Large intestine (tissue), 3 donors: ENCODE results near the gene HSP90AB1. TPM values are rescaled to one million over a fixed set of nuclear protein-coding genes. Genes with fewer than 3 reads are reported as not detected.

ENCODE experiments used
- DNase-seq, 2 donors: peaks; one replicate each; pipeline versions ENCODE4 v3.0.0 to v3.0.0-alpha.2; 2013
- H3K27ac ChIP-seq: one replicate; pipeline ENCODE4 v1.5.1; 2013; ENCODE audit warnings: low read length
- H3K27me3 ChIP-seq: 2 replicates; pipeline ENCODE4 v1.6.1; 2013; ENCODE audit warnings: low read length; ENCODE audit not compliant: control insufficient read depth, insufficient read depth
- H3K36me3 ChIP-seq: 2 replicates; pipeline ENCODE4 v1.6.1; 2013; ENCODE audit warnings: low read length; ENCODE audit not compliant: control insufficient read depth, insufficient read depth
- H3K4me1 ChIP-seq: one replicate; pipeline ENCODE4 v1.6.1; 2013; ENCODE audit warnings: low read length; ENCODE audit not compliant: control insufficient read depth, insufficient read depth
- H3K4me3 ChIP-seq: one replicate; pipeline ENCODE4 v1.5.1; 2013; ENCODE audit warnings: low read length
- H3K9me3 ChIP-seq: one replicate; pipeline ENCODE4 v1.6.1; 2013; ENCODE audit warnings: mild to moderate bottlenecking, low read depth, low read length, moderate library complexity; ENCODE audit not compliant: control insufficient read depth
- WGBS: methylation state at CpG from one replicate; pipeline ENCODE4 v1.1.5; 2013; ENCODE audit warnings: low lambda C conversion rate; ENCODE audit not compliant: insufficient coverage; 5-methylcytosine and 5-hydroxymethylcytosine counted together
- polyA plus RNA-seq: library from polyadenylated mRNA; unstranded; fragments of 120-200 nt; gene quantifications from one replicate; pipeline ENCODE4 v1.2.1, GENCODE V29; 2013

Gene HSP90AB1
- polyA plus RNA-seq, 1 donor = 830 TPM

- no CpG with 5 or more reads among the region's 6 CpGs for WGBS
- DNase-seq = no peak
- Histone ChIP-seq H3K9me3 (no peaks in the 10 kb centered on the region), H3K36me3 (no peaks in the 10 kb centered on the region), H3K4me1 (peaks cover 6% of the 10 kb centered on the region), H3K4me3 (no peak overlapping the region), H3K27me3 (no peaks in the 10 kb centered on the region), H3K27ac (no peak overlapping the region)
Observed at GRCh38 chr6:44207966-44208365, 38.9 kb upstream of the HSP90AB1 start.

DNA sequence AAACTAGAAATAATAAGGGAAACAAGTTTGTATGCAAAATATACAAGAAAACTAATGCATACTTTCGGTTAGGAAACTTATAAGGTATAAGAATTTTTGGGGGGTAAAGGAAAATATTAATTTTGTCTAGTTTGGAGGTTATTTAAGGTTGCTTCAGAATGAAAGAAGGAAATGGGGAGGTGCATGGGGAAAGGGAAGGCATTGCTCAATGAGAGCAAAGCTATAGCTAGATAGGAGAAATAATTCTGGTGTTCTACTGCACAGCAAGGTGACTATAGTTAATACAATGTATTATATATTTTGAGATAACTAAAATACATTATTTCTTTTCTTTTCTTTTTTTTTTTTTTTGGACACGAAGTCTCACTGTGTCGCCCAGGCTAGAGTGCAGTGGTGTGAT lies 35.6 kb upstream of the HSP90AB1 start:
- no peaks in the 10 kb centered on the region for H3K27me3 ChIP-seq
- no peaks in the 10 kb centered on the region for H3K4me1 ChIP-seq
- no peak overlapping the region for H3K27ac ChIP-seq
- H3K36me3 ChIP-seq = no peaks in the 10 kb centered on the region
- H3K9me3 ChIP-seq = no peaks in the 10 kb centered on the region
- no peak for DNase-seq
- WGBS = 83% methylated on average over 1 of the region's 3 CpGs
- no peak overlapping the region for H3K4me3 ChIP-seq

DNA sequence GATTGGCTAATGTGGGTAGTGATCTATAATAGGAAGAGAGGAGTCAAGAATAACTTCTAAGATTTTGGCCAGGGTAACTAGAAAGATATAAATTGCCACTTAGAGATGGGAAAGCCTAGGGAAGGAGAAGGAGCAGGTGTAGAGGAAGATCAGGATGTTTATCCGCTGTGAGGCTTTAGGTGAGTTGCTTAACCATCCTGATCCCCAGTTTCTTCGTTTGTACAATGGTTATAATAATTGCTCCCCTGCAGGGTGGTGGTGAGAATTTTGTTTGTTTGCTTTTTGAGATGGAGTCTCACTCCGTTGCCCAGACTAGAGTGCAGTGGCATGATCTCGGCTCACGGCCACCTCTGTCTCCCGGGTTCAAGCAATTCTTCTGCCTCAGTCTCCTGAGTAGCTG lies 32.6 kb upstream of the HSP90AB1 start:
- H3K9me3 ChIP-seq = peaks cover 2% of the 10 kb centered on the region
- H3K27me3 ChIP-seq = no peaks in the 10 kb centered on the region
- no CpG with 5 or more reads among the region's 6 CpGs for WGBS
- peaks cover 21% of the 10 kb centered on the region for H3K4me1 ChIP-seq
- H3K27ac ChIP-seq = no peak overlapping the region
- H3K36me3 ChIP-seq = no peaks in the 10 kb centered on the region
- H3K4me3 ChIP-seq = no peak overlapping the region
- DNase-seq = no peak

- peaks cover 2% of the 10 kb centered on the region for H3K9me3 ChIP-seq
- no peaks in the 10 kb centered on the region for H3K27me3 ChIP-seq
- H3K36me3 ChIP-seq = no peaks in the 10 kb centered on the region
- peaks cover 32% of the 10 kb centered on the region for H3K4me1 ChIP-seq
- no peak within 1 kb of the TSS for H3K27ac ChIP-seq
- DNase-seq = peak in 1 of 2 donors; percentile 47
- no CpG with 5 or more reads among the region's 7 CpGs for WGBS
- no peak within 1 kb of the TSS for H3K4me3 ChIP-seq
Observed at GRCh38 chr6:44216677-44217331, 30.1 kb upstream of the HSP90AB1 start, which contains the start of gene MYMX. Gene MYMX (plus strand): TSS chr6:44216926. CDS start chr6:44217472, 546 bp downstream.

- no peaks in the 10 kb centered on the region for H3K36me3 ChIP-seq
- H3K27me3 ChIP-seq = no peaks in the 10 kb centered on the region
- peaks cover 2% of the 10 kb centered on the region for H3K9me3 ChIP-seq
- DNase-seq = no peak
- WGBS = no CpG with 5 or more reads among the region's 16 CpGs
- no peak overlapping the region for H3K27ac ChIP-seq
- H3K4me3 ChIP-seq = no peak overlapping the region
- H3K4me1 ChIP-seq = peaks cover 34% of the 10 kb centered on the region
Observed at GRCh38 chr6:44217332-44218143, 29.4 kb upstream of the HSP90AB1 start.

- WGBS = no CpG with 5 or more reads among the region's 45 CpGs
- Histone ChIP-seq H3K4me3 (peak overlapping the region; percentile 55), H3K9me3 (peaks cover 2% of the 10 kb centered on the region), H3K4me1 (peaks cover 47% of the 10 kb centered on the region), H3K27me3 (peaks cover 2% of the 10 kb centered on the region), H3K36me3 (no peaks in the 10 kb centered on the region), H3K27ac (peak overlapping the region; percentile 70)
- peak; percentile 79 to 88 for DNase-seq
Observed at GRCh38 chr6:44219053-44219814, 27.7 kb upstream of the HSP90AB1 start.

GRCh38 chr6:44219815-44220784 lies 26.8 kb upstream of the HSP90AB1 start:
- WGBS = no CpG with 5 or more reads among the region's 28 CpGs
- H3K27ac ChIP-seq = peak overlapping the region; percentile 23

GRCh38 chr6:44220913-44221290 lies 26.0 kb upstream of the HSP90AB1 start:
- no peak overlapping the region for H3K4me3 ChIP-seq

More at GRCh38 chr6:44219815-44220784, 26.8 kb upstream of the HSP90AB1 start:
- DNase-seq = no peak
- Histone ChIP-seq H3K9me3 (peaks cover 2% of the 10 kb centered on the region), H3K4me3 (peak overlapping the region; percentile 55), H3K4me1 (peaks cover 54% of the 10 kb centered on the region), H3K27me3 (peaks cover 2% of the 10 kb centered on the region), H3K36me3 (no peaks in the 10 kb centered on the region)

DNA sequence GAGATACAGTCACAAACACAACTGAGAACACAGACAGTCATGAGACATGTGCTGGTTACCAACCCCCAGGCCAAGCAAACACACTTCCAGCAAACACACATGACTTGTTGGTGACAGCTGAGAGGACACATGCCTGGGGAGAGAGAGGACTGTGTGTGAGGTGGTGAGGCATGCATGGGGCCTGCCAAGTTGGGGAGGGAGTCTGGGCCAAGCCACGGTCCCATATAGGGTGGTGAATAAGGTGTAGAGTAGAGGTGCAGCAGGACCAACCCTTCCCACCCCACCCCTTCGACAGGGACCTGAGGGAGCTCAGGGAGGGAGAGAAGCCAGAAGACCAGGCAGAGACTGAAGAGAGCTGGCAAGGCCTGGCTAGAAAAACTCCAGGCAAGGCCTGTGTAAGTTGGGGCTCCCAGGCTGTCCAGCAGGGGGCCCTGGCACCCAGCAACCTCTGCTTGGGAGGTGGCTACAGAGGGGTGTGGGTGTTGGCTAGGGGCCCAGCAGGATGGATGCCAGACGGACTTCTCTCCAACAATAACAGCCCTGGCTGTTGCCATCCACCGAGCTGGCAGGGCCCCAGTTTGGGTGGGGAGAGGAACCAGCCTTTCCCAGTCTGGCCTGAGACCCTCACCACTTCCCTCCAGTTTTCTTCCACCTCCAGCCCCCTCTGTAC lies 25.5 kb upstream of the HSP90AB1 start:
- H3K36me3 ChIP-seq = no peaks in the 10 kb centered on the region
- no peak overlapping the region for H3K4me3 ChIP-seq
- DNase-seq = peak; percentile 78 to 83
- no CpG with 5 or more reads among the region's 4 CpGs for WGBS
- H3K4me1 ChIP-seq = peaks cover 65% of the 10 kb centered on the region
- peak overlapping the region; percentile 42 for H3K27ac ChIP-seq
- peaks cover 2% of the 10 kb centered on the region for H3K27me3 ChIP-seq
- H3K9me3 ChIP-seq = peaks cover 2% of the 10 kb centered on the region

More at GRCh38 chr6:44220913-44221290, 26.0 kb upstream of the HSP90AB1 start:
- H3K27me3 ChIP-seq = peaks cover 2% of the 10 kb centered on the region
- H3K4me1 ChIP-seq = peaks cover 61% of the 10 kb centered on the region
- no peak for DNase-seq
- H3K36me3 ChIP-seq = no peaks in the 10 kb centered on the region
- H3K9me3 ChIP-seq = peaks cover 2% of the 10 kb centered on the region
- no CpG with 5 or more reads among the region's 4 CpGs for WGBS
- peak overlapping the region; percentile 19 for H3K27ac ChIP-seq
